Nucleus accumbens (tissue), 56 donors: Measurements from ENCODE around the gene LILRA5.
"Not testable (repeated sequence)": the region's sequence is repeated elsewhere in the genome, so short reads cannot be mapped to it uniquely, and the experiment has no call there.

Source experiments
- DNase-seq, 56 donors: peaks; one replicate each; lab custom pipeline; 2025; lab: John Stamatoyannopoulos, UW

Gene LILRA5

DNA sequence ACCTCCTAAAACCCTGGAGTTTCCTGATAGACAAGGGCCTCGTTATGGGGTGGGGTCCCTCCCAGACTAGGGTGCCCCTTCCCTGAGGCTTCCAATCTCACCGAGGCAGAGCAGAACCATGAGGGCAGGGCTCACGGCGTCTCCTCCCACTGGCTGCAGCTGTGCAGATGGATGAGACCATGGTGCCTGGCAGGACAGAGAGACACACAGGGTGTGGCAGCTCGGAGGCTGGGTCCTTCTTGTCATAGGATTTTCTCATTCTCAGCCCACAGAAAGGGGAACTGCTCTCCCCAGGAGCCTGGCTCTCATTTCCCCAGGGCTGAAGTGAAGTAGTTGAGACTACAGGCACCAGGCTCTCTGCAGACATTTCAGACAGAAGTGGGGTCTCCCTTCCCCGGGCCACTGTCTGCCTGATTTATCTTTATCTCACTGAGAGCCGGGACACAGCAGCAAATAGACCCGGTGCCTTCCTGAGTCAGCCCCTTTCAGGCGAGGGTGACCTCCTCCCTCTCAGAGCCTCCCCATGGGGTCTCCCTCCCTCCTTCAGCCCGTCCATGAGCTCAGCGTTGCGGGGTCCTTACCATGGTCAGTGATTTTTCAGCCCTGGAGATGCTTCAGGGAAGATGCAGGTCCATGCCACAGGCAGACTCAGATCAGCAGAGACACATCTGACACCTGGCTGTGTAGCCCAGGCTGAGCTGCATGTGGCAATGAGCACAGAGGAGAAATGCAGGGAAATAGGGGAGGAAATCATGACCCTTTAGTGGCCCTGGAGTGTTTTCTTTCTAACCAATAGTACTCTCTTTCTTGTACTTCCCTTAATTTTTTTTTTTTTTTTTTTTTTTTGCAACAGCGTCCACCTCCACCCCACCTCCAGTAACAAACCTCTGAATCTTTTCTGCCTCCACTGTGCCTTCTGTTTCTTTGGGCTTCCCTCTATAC is at the start of gene LILRA5:
LILRA5 (minus strand) TSS at position 731 of the 942 bp plus-strand sequence; CDS start at position 584, 147 bp downstream.
- DNase-seq, result no peak

DNA sequence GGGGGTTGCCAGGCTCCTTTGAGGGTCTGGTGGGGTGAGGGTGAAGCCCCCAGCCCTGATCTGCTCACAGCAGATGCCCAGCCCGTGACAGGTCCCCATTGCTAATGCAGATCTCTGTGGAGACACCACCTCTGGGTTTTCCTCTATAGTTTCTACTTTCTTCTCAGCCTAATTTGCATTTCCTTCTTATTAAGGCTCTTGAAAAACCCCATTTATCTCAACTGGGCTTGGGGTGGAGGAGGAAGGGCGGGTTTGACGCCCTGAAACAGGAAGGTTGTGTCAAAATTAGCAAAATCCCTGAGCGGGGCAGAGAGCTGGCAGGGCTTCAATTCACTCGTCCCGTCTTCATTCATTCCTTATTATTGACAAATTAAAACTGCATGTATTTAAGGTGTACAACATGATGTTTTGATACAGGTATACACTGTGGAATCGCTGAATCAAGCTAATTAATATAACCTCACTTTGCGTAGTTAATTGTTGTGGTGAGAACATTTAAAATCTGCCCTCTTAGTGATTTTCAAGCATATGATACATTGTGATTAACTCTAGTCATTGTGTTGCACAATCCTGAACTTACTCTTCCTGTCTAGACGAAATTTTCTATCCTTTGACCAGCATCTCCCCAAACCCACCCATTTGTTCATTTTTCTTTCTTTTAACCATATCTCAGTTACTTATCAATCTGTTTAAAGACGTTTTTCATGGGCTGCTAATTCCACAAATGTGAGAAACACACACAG is 48.9 kb upstream of the LILRA5 start:
- DNase-seq, result not testable (repeated sequence)

DNA sequence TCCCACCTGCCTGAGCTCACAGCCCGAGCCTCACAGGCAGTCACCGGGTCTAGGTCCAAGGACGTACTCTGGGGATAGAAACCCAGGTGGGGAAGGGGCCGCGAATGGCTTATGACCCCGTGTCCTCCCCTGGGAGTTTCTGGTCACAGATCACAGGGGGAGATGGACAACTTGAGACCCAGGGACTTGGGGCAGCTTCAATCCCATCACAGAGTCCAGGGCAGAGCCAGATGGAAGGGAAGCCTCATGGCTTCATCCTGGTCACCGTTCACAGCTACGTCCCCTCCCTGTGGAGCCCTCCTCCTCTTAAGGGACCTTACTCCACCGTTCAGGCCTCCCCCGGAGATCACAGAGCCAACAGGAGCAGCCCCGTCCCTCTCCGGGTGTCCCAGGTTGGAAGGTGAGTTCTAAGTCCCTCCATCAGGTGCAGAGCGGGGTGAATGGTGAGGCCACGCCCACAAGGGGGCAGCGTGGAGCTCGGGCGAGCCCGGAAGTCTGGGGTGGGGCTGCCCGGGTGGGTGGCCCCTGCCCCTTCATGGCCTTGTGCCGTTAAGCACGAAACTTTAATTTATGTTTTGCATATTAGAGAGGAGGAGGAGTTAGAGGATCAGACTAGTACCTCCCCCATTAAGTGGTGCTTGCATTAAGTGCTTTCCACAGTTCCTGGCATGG is 46.3 kb upstream of the LILRA5 start:
- not testable (repeated sequence) for DNase-seq

- DNase-seq, result no peak
Observed at GRCh38 chr19:54357381-54357780, 44.4 kb upstream of the LILRA5 start.

- no peak for DNase-seq
Observed at GRCh38 chr19:54356444-54357056, 43.6 kb upstream of the LILRA5 start.

DNA sequence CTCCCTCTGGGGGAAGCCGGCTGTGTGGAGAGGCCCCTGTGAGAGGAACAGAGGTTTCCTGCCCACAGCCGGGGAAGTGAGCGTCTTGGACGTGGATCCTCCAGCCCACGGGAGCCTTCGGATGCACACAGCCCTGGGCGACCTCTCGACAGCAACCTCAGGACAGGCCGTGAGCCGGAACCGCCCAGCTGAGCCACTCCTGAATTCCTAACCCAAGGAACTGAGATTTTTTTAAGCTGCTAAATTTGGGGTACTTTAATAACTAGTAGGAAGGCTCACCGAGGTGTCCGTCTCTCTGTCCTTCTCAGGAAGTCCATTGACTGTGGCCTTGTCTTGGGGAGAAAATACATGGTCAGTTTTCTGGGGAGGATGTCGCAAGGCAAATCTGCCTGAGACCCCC is 42.7 kb upstream of the LILRA5 start:
- no peak for DNase-seq

- DNase-seq, result no peak
Observed at GRCh38 chr19:54354761-54355160, 41.8 kb upstream of the LILRA5 start.

DNA sequence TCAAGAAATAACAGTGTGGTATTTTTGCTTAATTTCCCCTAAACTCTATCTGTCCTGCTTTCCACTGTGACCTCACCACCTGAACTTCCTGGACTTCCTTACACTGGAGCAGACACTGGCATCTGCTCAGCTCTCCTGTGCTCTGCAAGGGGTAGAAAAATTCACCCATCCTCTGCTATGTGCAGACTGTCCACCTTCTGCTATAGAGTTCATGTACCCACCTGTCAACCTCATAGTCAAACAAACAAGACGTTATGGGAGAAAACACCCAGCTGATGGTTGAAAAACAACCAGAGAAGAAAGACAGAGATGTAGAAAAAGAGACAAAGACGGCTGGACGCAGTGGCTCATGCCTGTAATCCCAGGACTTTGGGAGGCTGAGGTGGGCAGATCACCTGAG is 39.6 kb upstream of the LILRA5 start:
- no peak for DNase-seq

DNA sequence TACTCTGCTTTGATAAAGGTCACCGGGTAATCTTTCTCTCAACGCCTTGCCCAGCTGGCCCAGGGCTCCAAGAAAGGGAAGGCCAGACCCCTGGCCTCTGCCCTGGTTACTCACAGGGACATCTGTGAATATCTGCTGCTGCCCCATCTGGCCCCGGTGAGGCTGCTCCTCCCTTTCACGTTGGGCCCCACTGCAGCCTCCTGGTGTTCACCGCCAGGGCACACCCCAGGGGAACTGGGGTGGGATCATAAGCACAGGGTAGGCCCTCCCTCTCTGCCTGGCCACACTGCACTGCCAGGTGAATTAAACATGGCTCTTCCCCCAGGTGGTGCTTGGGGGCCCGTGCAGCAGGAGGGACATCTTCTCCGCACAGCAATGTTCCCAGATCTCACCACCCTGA is 39.1 kb upstream of the LILRA5 start:
- DNase-seq, result no peak

DNA sequence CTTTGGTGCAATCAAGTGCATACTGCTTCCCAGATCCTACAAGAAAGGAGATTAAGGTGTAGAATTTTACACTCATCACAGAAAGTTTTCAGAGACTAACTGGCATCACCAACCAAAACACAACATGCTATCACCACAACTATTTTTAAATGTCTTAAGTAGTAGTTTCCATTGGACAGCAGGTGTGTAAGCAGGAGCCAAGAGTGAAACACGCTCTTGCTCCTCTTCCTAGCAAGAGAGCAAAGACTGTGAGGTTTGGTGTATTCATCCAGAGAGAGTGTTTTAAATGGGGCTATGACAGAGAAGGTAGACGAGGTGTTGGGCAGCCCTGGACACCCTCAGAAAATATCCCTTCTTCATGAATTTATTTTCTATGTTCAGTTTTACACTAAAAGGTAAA is 38.5 kb upstream of the LILRA5 start:
- no peak for DNase-seq

DNA sequence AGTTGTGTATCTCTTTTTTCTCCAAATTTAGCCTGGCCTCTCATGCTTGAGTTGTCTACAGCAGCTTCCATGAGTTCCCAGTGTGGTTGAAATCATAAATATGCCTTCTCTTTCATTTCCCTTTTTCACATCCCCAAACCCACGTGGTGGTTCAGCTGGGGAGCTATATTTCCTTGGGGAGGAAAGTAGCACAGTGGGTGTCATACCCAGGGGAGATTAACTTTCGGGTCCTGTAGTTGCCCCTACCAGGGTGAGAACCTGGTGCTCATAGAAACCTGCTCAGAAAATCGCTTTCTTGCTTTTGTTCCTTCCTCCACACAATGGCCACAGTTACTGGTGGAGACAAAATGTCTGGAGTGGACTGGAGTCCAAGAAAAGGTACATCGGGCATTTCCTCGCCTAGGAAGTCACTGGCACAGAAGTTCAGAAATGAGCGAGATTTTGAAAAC is 33.0 kb upstream of the LILRA5 start:
- DNase-seq, result peak in 1 of 56 donors; percentile 14

DNA sequence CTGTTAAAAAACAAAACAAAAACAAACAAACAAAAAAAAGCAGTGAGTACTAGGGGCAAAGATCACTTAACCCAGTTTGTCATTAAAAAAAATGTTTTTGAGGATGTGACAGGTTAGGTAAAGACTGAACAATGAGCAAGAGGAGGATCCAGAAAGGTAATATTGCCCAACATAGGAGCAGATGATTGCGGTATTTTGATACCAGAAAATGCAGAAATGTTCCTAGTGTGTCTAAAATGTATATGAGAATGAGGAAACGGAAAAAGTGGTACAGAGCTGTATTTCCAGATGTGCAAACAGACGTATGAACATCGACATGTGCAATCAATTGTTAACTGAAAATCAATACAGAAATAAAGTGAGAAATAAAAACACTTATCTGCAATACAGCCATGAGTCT is 30.9 kb upstream of the LILRA5 start:
- DNase-seq, result no peak

- DNase-seq, result no peak
Observed at GRCh38 chr19:54341295-54341694, 28.3 kb upstream of the LILRA5 start.

DNA sequence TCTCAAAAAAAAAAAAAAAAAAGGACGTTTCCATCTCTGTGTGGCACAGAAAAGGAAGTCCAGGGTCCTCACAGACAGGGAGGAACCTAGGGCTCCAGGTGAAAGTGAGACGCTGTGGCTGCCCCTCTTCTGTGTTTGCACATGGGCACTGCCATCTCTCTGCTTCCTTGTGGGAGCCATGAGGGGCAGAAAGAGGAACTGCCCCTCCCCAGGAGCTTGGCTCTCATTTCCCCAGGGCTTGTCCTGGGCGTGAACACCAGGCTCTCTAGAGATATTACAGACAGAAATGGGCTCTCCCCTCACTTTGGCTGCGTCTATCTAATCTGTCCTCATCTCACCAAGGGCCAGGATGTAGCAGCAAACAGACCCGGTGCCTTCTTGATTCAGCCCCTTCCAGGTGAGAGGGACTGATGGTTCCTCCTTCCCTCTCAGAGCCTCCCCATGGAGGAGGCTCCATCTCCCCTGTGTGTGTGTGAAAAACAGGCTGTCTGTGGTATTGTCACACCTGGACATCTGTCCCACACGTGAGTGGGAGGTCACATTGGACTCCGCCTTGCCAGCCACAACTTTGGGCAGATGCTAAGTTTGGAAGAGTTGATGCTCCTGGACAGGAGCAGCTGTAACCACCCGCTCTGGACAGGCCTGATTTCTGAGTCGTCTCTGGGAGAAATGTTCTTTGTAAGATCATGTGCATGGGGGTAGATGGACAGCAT is 26.8 kb upstream of the LILRA5 start:
- DNase-seq, result peak in 2 of 56 donors; percentile 12 to 34

DNA sequence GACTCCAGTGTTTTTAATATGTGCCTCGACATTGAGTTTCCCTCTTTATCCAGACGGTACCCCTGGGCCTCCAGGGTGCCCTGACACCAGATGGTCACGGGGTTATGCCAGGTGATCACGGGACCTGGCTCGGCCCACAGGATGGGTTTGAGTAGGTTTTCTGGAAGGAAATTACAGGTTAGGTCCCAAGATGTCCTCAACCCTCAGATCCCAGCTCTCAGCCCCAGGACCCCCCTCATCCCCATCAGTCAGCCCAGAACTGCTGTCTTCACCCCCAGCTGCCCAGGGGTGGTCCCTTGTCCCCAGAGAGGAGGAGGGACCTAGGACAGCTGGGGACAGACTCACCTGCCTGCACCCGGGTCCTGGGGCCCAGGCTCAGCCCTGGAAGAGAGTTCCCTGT is 25.6 kb upstream of the LILRA5 start:
- DNase-seq, result no peak

DNA sequence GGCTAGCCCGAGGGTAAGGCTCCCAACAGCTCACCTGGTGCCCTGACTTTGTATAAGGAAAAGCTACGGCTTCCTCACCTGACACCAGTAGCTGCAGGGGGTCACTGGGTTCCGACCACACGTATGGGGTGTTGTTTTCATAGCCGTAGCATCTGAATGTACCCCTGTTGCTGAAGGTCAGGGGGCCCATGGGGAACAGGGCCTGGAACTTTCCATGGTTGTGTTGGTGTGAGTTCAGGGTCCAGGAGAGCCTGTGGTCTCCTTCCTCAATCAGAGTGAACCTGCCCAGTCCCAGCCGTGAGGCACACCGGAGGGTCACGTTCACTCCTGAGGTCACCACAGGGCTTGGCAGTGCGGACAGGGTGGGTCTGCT is 24.9 kb upstream of the LILRA5 start:
- no peak for DNase-seq

DNA sequence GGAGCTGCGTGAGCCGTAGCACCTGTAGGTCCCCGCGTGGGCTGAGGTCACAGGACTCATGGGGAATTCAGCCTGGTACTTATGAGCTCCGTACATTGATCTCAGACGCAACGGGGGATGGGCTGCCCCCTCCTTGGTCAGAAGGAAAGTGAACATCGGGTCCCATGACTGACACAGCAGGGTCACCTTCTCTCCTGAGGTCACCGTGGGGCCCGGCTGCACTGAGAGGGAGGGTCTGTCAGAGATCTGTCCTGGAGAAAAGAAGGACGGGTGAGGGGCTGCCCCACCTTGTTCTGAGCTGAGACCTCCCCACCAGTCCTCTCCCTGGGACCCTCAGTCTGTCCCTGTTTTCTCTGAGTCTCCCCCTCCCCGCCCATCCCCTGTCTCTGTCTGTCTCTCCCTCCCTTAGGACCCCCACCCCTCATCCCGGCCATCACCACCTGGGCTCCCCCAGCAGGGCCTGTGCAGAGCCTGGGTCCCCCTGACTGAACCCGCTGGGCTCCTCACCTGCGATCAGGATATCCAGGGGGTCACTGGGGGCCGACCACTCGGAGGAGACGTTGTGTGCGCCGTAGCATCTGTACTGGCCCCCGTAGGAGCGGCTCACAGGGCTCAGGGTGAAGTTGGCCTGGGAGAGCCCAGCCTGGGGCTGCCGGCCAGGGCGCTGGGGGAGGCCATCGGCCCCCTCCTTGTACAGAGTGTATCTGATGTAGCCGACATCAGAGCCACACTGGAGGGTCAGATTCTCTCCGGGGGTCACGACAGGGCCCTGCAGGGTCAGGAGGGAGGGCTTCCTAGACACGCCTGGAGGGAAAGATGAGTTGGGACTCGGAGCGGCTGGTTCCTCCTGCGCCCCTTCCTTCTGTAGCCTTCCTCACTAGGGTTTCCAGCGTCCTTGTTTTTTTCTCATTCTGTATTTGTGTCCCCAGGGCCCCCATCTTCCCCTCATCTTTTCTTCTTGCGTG is 24.2 kb upstream of the LILRA5 start:
- no peak for DNase-seq

- peak in 1 of 56 donors; percentile 7 for DNase-seq
Observed at GRCh38 chr19:54335979-54336892, 23.3 kb upstream of the LILRA5 start.
